Medulla oblongata (tissue), 1 donor: ENCODE measurements around the gene CCL5.
A peak's percentile ranks its signal among the peaks of the same experiment; 100 is the strongest.
"Not testable (repeated sequence)": the region's sequence is repeated elsewhere in the genome, so short reads cannot be mapped to it uniquely, and the experiment has no call there.

Experiments used
- DNase-seq: peaks from one replicate; pipeline ENCODE4 v3.0.0-alpha.2; 2015; ENCODE audit errors: extremely low spot score

The CCL5 gene

GRCh38 chr17:35898283-35899070 is 18.3 kb upstream of the CCL5 start:
- no peak for DNase-seq

- DNase-seq: not testable (repeated sequence)
These were observed 17.6 kb upstream of the CCL5 start for GRCh38 chr17:35897772-35898171.

GRCh38 chr17:35895636-35896587 is 15.8 kb upstream of the CCL5 start:
- peak; percentile 6 for DNase-seq

- no peak for DNase-seq
These were observed 14.0 kb upstream of the CCL5 start for GRCh38 chr17:35894206-35894605.

GRCh38 chr17:35893751-35894150 is 13.6 kb upstream of the CCL5 start:
- no peak for DNase-seq

GRCh38 chr17:35892091-35893035 is 12.2 kb upstream of the CCL5 start:
- DNase-seq: no peak

- DNase-seq: no peak
These were observed 11.1 kb upstream of the CCL5 start for GRCh38 chr17:35891269-35891668.

GRCh38 chr17:35890774-35891155 is 10.6 kb upstream of the CCL5 start:
- DNase-seq: no peak

GRCh38 chr17:35889818-35890773 is 9.9 kb upstream of the CCL5 start:
- peak; percentile 27 for DNase-seq

GRCh38 chr17:35889241-35889640 is 9.1 kb upstream of the CCL5 start:
- no peak for DNase-seq

GRCh38 chr17:35878361-35878760 is 1.8 kb downstream of the CCL5 start:
- DNase-seq: no peak

- DNase-seq: no peak
These were observed 2.7 kb downstream of the CCL5 start for GRCh38 chr17:35877345-35878029.

- DNase-seq: no peak
These were observed 3.6 kb downstream of the CCL5 start for GRCh38 chr17:35876534-35876933.

GRCh38 chr17:35875800-35876139 is 4.4 kb downstream of the CCL5 start:
- DNase-seq: no peak

GRCh38 chr17:35875072-35875799 is 4.9 kb downstream of the CCL5 start:
- DNase-seq: no peak

GRCh38 chr17:35872196-35872980 is 7.8 kb downstream of the CCL5 start:
- DNase-seq: no peak

- DNase-seq: peak; percentile 20
These were observed 9.0 kb downstream of the CCL5 start for GRCh38 chr17:35870906-35871819.
